ENCODE data around the gene LAMA1. TPM values are rescaled to one million over a fixed set of nuclear protein-coding genes. Genes with fewer than 3 reads are reported as not detected.

Gene LAMA1
- total and polyA plus RNA-seq, 2 of the 4 experiments (the other 2 are of a cell fraction) = 10.9 to 15.5 TPM

- DNase-seq (no peak), ATAC-seq (ENCODE audit: low read depth) (no peak)
- Histone ChIP-seq H3K23ac (ENCODE audit: low read depth, low read length) (no peak overlapping the region), H3K9ac (ENCODE audit: low read depth, low read length) (no peak overlapping the region), H2BK120ac (ENCODE audit: low read depth, low read length) (no peak overlapping the region), H4K5ac (ENCODE audit: low read depth, low read length) (peak overlapping the region; percentile 66; the same call in 1 of the 2 replicates), H2AK5ac (ENCODE audit: low read depth, low read length) (no peak overlapping the region), H4K20me1 (ENCODE audit: insufficient read depth, low read length) (no peaks in the 10 kb centered on the region), H4K91ac (ENCODE audit: insufficient read depth, low read depth, low read length) (no peak overlapping the region; the same call in 1 of the 2 replicates), H3K4ac (ENCODE audit: low read depth, low read length) (peak overlapping the region; percentile 7; the same call in 1 of the 2 replicates), H3K9me3 (ENCODE audit: control insufficient read depth, insufficient read depth, low read length) (no peaks in the 10 kb centered on the region), H2BK20ac (ENCODE audit: low read depth, low read length) (no peak overlapping the region), H2AFZ (replicated peaks; ENCODE audit: low read length, poor library complexity) (no peak overlapping the region), H3K4me1 (ENCODE audit: control insufficient read depth, insufficient read depth, low read length) (peaks cover 10% of the 10 kb centered on the region), H3K4me3 (ENCODE audit: insufficient read depth, low read depth, low read length) (no peak overlapping the region), H3K14ac (replicated peaks; ENCODE audit: low read depth, low read length) (no peak overlapping the region), H2BK5ac (ENCODE audit: low read depth, low read length, poor library complexity, severe bottlenecking) (no peak overlapping the region), H3K79me1 (ENCODE audit: low read depth in 1 of 2, low read length in 2 of 2) (peaks cover 0 to 5% of the 10 kb centered on the region in 2 experiments; a peak in 1 of 4 replicates), H3K36me3 (ENCODE audit: control insufficient read depth, insufficient read depth, low read length) (peaks cover 7% of the 10 kb centered on the region), H2BK15ac (ENCODE audit: low read depth, low read length) (no peak overlapping the region), H3K4me2 (ENCODE audit: low read depth, low read length) (no peak overlapping the region), H3K9me1 (ENCODE audit: insufficient read depth, low read length) (no peaks in the 10 kb centered on the region), H3K18ac (ENCODE audit: low read depth, low read length) (peak overlapping the region; percentile 47), H3K27ac (ENCODE audit: insufficient read depth, low read length) (no peak overlapping the region), H3K27me3 (ENCODE audit: control insufficient read depth, insufficient read depth, low read length) (no peaks in the 10 kb centered on the region), H3K56ac (ENCODE audit: extremely low read depth, insufficient read depth, low read length) (no peak overlapping the region), H4K8ac (ENCODE audit: low read depth in 2 of 2, low read length in 2 of 2) (no peak overlapping the region; a peak in 1 of 4 replicates), H2AK9ac (replicated peaks; ENCODE audit: low read depth, low read length, poor library complexity) (no peak overlapping the region)
- 100% methylated on average over 1 of the region's 5 CpGs; no CpG with 5 or more reads in 1 of the 2 experiments for WGBS, 2 experiments (ENCODE audit: extremely low coverage in 2 of 2, insufficient read length in 1 of 2)
- TF ChIP-seq RCOR1 (IDR thresholded peaks at IDR 0.05; ENCODE audit: insufficient replicate concordance, low read length) (no peak), CTCF (conservative IDR thresholded peaks at IDR 0.05; ENCODE audit: low read depth, low read length) (no peak)
- dilution Hi-C loops (cut with HindIII; ENCODE audit: low sequenced_read_pairs, unreplicated experiment) (no loop called here), intact Hi-C loops (cut with micrococcal nuclease) (no loop called here), in situ Hi-C loops (cut with MboI; ENCODE audit: low sequenced_read_pairs) (loop anchor here (5.0 kb wide), 1 partner anchor 137 kb away; no protein-coding TSS in a partner anchor)
- ChIA-PET POLR2A (ENCODE audit: unreplicated experiment) (no interaction called here), CTCF (interaction anchor here (1.2 kb wide), 2 partner anchors 140 to 142 kb away, joined by 3 to 6 read pairs; no protein-coding TSS in a partner anchor)
- no TSS peak for BruUV-seq (replicated peaks)
Observed at GRCh38 chr18:7034924-7035323, 82.7 kb downstream of the LAMA1 start.
